ENCODE results near the gene PAPLN. TPM values are rescaled to one million over a fixed set of nuclear protein-coding genes. Genes with fewer than 3 reads are reported as not detected.

The PAPLN gene
- total and polyA plus RNA-seq, 9 of the 15 experiments (the other 6 are each of a cell fraction or from before 2014, with no cell fraction given) = 0.43 to 3.5 (median 1.7) TPM

DNA sequence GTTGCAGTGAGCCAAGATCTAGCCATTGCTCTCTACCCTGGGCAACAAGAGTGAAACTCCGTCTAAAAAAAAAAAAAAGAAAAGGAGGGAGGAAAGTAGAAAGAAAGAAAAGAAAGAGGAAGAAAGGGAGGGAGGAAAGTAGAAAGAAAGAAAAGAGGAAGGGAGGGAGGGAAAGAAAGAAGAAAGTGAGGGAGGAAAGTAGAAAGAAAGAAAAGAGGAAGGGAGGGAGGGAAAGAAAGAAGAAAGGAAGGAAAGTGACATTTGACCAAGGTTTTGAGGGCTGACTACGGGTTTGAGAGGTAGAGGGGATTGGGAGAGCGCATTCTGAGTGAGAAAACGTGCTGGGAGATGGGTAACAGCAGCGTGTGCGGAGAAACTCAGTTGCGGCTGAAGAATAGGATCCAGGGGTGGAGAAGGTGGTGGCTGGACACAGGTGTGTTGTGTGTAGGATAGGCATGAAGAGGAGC lies 521 bp upstream of the PAPLN start:
- FAIRE-seq (no peak), ATAC-seq (no peak), DNase-seq (ENCODE audit: extremely low read depth in 1 of 4, low spot score in 3 of 4) (no peak)
- Histone ChIP-seq H3K4me2 (ENCODE audit: insufficient read depth, low read length) (no peak overlapping the region), H4K20me1 (replicated peaks; ENCODE audit: control insufficient read depth, insufficient read depth, low read length) (0 out of 2 replicates have a peak, but pooled peaks cover 4% of the 10 kb centered on the region), H3K4me3 (no peak overlapping the region), H3K36me3 (ENCODE audit: control insufficient read depth, insufficient read depth, low read length) (no peaks in the 10 kb centered on the region), H3K9me1 (ENCODE audit: control insufficient read depth, insufficient read depth, low read length) (peaks cover 2% of the 10 kb centered on the region), H3K27ac (ENCODE audit: extremely low read depth, low read depth, low read length) (no peak overlapping the region), H2AFZ (ENCODE audit: low read depth, low read length) (no peak overlapping the region), H3K4me1 (replicated peaks in 1 of 2; ENCODE audit: control insufficient read depth in 2 of 2, insufficient read depth in 2 of 2, low read length in 2 of 2) (peaks cover 5 to 30% of the 10 kb centered on the region in 2 experiments; a peak in 4 of 5 replicates), H3K9me3 (replicated peaks; ENCODE audit: control insufficient read depth, insufficient read depth, low read depth, low read length) (no peaks in the 10 kb centered on the region), H3K79me2 (ENCODE audit: control insufficient read depth, insufficient read depth, low read length) (no peaks in the 10 kb centered on the region), H3K27me3 (ENCODE audit: control insufficient read depth in 2 of 2, insufficient read depth in 2 of 2, low read length in 2 of 2) (peaks cover 37 to 88% of the 10 kb centered on the region in 2 experiments), H3K9ac (ENCODE audit: insufficient read depth in 1 of 2, low read depth in 2 of 2, low read length in 2 of 2) (no peak overlapping the region)
- intact Hi-C loops (cut with micrococcal nuclease) (loop anchor here (5.0 kb wide), 1 partner anchor 236 kb away; no protein-coding TSS in a partner anchor), in situ Hi-C loops (cut with MboI) (loop anchor here (10.0 kb wide), 1 partner anchor 722 kb away; no protein-coding TSS in a partner anchor)
- no peak for TF ChIP-seq RHOXF2B (CRISPR knock-in tag; conservative IDR thresholded peaks at IDR 0.05)
- no peak for TF ChIP-seq ZNF436 (CRISPR knock-in tag; IDR thresholded peaks at IDR 0.05)
- 0 out of 2 replicates have a peak, but pooled peaks have one; percentile 28 for TF ChIP-seq MTA1 (IDR thresholded peaks at IDR 0.05; ENCODE audit: borderline replicate concordance)
- no peak for TF ChIP-seq POLR2B (IDR thresholded peaks at IDR 0.05; ENCODE audit: low read depth, partially characterized antibody)
- TF ChIP-seq, protein P1, sequence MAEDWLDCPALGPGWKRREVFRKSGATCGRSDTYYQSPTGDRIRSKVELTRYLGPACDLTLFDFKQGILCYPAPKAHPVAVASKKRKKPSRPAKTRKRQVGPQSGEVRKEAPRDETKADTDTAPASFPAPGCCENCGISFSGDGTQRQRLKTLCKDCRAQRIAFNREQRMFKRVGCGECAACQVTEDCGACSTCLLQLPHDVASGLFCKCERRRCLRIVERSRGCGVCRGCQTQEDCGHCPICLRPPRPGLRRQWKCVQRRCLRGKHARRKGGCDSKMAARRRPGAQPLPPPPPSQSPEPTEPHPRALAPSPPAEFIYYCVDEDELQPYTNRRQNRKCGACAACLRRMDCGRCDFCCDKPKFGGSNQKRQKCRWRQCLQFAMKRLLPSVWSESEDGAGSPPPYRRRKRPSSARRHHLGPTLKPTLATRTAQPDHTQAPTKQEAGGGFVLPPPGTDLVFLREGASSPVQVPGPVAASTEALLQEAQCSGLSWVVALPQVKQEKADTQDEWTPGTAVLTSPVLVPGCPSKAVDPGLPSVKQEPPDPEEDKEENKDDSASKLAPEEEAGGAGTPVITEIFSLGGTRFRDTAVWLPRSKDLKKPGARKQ (CRISPR knock-in tag; IDR thresholded peaks at IDR 0.05) = no peak
- no peak for TF ChIP-seq ARID3B (CRISPR knock-in tag; IDR thresholded peaks at IDR 0.05; ENCODE audit: borderline replicate concordance)
- TF ChIP-seq, protein P2, sequence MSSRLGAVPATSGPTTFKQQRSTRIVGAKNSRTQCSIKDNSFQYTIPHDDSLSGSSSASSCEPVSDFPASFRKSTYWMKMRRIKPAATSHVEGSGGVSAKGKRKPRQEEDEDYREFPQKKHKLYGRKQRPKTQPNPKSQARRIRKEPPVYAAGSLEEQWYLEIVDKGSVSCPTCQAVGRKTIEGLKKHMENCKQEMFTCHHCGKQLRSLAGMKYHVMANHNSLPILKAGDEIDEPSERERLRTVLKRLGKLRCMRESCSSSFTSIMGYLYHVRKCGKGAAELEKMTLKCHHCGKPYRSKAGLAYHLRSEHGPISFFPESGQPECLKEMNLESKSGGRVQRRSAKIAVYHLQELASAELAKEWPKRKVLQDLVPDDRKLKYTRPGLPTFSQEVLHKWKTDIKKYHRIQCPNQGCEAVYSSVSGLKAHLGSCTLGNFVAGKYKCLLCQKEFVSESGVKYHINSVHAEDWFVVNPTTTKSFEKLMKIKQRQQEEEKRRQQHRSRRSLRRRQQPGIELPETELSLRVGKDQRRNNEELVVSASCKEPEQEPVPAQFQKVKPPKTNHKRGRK (tag; IDR thresholded peaks at IDR 0.05) = peak; percentile 63
- no peak for TF ChIP-seq ZNF75A (CRISPR knock-in tag; IDR thresholded peaks at IDR 0.05)
- TF ChIP-seq NR2C1 (IDR thresholded peaks at IDR 0.05) = no peak
- TF ChIP-seq NR2C1 (tag; IDR thresholded peaks at IDR 0.05) = no peak
- no peak for TF ChIP-seq RBBP5 (IDR thresholded peaks at IDR 0.05; ENCODE audit: borderline replicate concordance, insufficient read depth, low read length, poor library complexity, severe bottlenecking)
- no peak for TF ChIP-seq SRSF7 (optimal IDR thresholded peaks at IDR 0.05; ENCODE audit: low read depth, low read length)
- no peak for TF ChIP-seq SMAD4 (CRISPR knock-in tag; conservative IDR thresholded peaks at IDR 0.05)
- no peak for TF ChIP-seq ZNF197 (CRISPR knock-in tag; IDR thresholded peaks at IDR 0.05; ENCODE audit: low read depth)
- WGBS (ENCODE audit: insufficient coverage, low coverage, missing lambda C conversion rate) = 14% methylated on average over 6 of the region's 7 CpGs
- BruUV-seq (replicated peaks) = no TSS peak
- CTCF ChIA-PET (ENCODE audit: low intra/inter-chr PET ratio) = interaction anchor here (0.7 kb wide), 1 partner anchor 525 kb away, joined by 3 read pairs; no protein-coding TSS in a partner anchor
- POLR2A ChIA-PET = no interaction called here
